GM18502 (cell line): Measurements from ENCODE around the gene FRZB.

Experiments used
- ATAC-seq: cut with Tn5 transposase; IDR thresholded peaks from one replicate; pipeline ENCODE4 v1.9.1; 2021; ENCODE audit warnings: mild to moderate bottlenecking; ENCODE audit not compliant: unreplicated experiment, poor library complexity

Gene FRZB

DNA sequence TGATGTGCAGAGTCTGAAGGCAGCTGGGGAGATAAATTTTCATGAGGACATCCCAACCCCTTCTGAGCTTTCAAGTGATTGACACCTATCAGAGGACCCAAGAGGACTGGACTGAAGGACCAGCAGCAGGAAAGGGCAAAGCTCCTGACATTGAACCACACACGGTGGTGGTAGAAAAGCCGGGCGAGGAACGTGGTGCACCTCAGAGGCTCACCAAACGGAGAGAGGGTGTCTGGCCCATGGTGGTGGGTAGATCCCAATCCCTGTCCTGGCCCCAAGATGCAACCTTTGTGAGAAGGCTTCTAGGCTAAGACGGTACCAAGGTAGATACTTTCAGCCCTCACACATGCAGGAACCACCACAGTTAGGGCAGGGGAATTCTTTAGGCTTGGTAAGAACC is 52.1 kb downstream of the FRZB start:
- no peak for ATAC-seq

DNA sequence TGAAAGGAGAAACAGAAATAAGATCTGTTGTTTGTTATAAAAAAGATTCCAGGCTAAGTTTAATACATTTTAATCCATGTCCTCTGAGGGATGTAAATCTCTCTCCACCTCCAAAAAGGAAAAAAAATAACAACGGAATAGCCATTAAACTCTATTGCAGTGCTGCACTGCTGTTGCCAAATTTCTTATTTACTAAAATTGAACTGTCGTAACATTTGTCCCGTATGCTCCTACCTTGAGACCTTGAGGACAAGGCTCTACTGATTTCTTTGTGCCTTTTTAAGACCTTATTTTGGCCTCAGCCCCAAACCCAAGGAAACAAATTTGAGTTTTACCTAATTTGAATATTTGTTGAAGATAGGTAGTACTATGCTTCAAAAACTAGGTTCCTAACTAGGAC is 56.4 kb downstream of the FRZB start:
- no peak for ATAC-seq

DNA sequence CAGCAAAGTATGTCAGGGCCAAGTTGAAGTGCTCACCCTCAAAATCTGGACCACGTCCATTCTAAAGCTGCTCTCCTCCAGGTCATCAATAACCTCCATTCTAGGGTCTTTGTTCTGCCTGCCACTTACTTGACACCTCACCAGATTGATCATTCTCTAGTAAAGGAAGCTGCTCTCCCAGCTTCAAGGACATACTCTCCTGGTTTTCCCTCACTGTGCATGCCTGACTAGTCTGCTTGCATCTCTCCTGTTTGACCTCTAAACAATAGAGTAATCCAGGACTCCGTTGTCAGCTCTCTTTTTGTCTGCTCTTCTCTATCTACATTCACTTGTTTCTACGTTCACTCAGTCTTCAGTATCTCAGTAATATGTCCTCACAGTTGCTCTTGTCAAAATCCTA is 59.1 kb downstream of the FRZB start:
- ATAC-seq: no peak

DNA sequence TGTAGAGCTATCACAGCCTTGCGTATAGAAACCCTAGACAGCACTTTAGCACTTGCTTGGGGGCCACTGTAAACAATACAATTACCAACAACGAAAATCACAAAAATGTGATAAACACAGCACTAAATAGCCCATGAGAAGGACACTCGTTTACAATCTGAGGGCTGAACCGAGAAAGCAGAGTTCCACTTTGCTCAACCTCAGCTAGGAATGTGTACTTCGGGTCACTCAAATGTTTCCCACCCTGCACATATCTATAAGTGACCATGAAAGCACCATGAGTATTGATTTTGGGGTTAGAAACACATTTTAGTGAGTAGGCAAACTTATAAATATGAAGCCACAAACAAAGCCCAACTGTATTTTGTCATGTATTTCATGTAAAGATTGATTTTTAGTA is 62.3 kb downstream of the FRZB start:
- ATAC-seq: no peak

DNA sequence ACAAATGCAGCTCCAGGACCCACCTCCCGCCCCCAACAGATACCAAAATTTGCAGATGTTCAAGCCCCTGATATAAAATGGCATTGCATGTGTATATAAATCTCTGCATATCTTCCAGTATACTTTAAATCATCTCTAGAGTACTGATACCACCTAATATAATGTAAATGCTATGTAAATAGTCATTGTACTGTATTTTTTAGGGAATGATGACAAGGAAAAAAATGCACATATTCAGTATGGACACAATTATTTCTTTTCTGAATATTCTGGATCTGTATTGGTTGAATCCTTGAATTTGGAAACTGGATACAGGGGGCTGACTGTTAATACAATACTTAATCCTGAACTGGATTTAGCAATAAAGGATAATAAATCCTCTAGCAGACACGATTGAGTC is 67.7 kb downstream of the FRZB start:
- ATAC-seq: no peak

DNA sequence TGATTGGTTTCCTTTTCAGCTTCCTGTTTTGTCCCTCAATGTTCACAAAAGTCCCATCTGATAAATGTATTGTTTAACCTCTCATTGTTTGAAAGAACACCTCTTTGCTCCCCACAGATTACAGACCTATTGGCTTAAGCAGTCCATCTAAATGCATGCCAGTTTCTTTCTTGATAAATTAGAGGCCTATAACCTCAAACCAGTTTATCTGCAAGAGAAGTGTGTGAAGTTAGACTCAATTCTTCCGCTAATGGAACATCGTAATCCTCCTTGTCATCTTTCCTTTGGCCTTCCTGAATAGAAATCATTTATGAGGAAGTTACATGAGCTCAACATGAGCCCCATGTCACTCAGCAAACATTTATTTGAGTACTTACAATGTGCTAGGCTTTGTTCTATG is 74.0 kb downstream of the FRZB start:
- no peak for ATAC-seq

DNA sequence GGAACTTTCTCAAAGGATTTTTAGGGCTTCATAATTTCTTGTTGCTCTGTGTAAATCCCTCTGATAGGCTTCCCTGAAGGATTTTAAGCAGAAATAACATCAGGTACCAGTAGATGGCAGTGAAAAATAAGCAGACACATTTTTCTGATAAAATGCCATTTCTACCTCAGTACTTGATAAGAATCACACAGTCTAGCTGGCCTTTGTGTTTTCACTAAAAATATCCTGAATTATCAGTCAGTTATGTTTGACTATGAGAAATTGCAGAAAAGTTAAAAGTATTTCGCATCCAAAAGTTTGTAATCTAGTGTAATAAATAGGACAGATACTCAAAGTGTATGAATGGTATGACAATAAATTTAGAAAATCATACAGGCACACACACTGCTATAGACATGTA is 81.7 kb downstream of the FRZB start:
- no peak for ATAC-seq

DNA sequence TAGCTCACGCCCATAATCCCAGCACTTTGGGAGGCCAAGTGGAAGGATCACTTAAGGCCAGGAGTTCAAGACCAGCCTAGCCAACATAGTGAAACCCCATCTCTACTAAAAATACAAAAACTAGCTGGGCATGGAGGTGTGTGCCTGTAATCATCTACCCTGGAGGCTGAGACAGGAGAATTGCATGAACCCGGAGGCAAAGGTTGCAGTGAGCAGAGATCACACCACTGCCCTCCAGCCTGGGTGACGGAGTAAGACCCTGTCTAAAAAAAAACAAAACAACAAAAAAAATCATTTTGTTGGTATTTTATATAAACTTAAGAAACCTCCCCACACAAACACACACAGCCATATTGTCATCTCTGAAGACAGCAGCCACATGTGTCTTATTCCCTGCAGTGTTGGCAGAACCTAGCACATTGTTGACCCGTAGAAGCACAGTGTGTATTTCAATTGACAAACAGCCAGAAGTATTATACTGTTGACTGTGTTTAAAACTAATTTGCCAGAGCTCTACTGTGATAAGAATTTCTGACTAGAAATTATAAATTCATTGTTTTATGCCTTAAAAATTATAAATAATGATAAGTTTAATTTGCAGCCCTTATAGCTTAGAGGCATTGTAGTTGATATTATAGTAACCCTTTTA is 82.3 kb downstream of the FRZB start:
- ATAC-seq: no peak
